ENCODE measurements around the gene TMEM116.
A peak's percentile ranks its signal among the peaks of the same experiment; 100 is the strongest.
"Not testable (repeated sequence)": the region's sequence is repeated elsewhere in the genome, so short reads cannot be mapped to it uniquely, and the experiment has no call there.

TMEM116 gene

DNA sequence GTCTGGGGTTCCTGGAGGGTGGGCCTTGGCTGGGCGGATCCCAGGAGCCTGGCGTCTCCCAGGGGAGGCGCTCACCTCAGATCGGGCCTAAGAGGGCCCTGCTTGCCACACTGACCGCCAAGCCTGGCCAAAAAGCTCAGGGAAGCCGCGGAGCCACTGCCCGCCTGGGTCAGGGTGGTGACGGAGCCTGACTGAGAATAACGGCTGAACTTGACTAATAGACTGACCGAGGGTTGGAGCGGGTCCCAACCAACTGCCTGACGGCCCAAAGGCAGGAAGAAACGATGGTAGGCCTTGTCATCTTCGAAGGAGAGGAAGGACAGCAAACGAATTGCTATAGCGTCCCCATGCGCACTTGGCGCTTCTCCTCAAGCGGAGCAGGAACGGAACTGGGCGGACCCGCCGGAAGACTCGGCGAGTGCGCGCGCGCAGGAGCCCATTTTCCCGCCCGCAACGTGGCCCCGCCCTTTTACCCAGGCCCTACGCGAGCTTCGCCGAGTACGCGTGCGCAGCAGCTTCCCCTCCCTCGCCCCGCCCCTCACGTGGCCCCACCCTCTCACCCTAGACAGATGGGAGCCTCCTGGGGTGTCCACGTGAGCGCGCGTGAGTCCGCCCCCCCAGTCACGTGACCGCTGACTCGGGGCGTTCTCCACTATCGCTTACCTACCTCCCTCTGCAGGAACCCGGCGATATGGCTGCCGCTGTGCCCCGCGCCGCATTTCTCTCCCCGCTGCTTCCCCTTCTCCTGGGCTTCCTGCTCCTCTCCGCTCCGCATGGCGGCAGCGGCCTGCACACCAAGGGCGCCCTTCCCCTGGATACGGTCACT is at the start of gene TMEM116, which contains the start of gene ERP29:
Gene TMEM116, minus strand, starts transcription at position 391 of the 826 bp plus-strand sequence. CDS start 7,895 bp downstream, outside the sequence.
Gene ERP29, plus strand, starts transcription at position 652 of the 826 bp plus-strand sequence. Its CDS starts 40 bp downstream, at position 692.
- peak; percentile 99 for DNase-seq (ENCODE audit: low spot score)

DNA sequence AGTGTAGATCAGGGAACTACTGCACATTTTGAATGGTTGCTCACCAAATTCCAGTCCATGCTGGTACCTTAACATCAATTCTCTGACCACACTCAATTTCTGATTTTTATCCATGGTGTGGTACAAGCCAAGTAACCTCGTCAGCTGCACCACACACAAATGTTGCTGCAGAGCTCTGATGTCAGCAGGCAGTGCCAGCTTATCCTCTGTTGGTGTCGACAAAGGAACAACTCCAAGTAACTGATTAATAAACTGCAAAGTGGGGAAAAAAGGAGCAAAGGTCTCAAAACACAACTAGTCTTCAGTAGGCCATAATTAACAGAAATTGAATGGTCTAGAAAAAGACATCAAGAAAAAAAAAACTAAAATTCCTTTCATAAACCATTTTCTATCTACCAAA is 48.2 kb upstream of the TMEM116 start:
- DNase-seq (ENCODE audit: low spot score) = no peak

DNA sequence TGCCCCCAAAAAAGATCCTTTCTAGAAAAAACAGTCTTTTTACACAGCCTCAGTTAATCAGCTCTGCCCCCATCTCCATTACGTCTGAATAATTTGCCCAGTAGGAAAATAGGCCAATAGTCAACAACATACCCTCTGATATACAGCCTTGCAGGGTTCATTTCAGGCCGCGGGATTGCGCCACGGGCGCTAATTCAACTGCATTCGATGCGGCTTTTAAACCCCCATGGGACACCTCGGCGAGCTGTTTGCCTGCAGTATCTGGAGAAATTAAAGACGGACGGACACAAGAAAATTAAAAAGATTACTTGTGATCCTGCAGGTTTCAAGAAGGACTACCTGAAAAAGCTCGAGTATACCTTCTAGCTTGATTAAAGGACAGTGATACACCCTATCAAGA is 36.4 kb upstream of the TMEM116 start:
- no peak for DNase-seq (ENCODE audit: low spot score)

DNA sequence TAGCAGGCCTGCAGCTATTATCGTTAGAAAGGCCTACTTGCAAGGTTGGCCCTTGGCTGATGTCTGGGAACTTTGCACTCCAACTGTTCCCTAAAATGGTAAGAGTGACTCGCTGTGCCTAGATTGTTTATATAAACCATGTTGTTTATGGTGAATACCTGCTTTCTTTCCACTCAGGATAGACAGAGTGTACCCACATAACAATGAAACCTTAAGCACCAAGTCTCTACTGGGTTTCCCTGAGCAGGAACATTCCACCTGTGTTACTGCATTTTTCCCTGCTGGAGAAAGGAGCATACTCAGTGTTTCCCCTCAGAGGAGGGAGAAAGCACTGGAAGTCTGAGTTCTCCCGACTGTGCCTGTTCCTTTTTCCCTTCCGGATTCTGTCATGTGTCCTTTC is 33.0 kb upstream of the TMEM116 start:
- no peak for DNase-seq (ENCODE audit: low spot score)

DNA sequence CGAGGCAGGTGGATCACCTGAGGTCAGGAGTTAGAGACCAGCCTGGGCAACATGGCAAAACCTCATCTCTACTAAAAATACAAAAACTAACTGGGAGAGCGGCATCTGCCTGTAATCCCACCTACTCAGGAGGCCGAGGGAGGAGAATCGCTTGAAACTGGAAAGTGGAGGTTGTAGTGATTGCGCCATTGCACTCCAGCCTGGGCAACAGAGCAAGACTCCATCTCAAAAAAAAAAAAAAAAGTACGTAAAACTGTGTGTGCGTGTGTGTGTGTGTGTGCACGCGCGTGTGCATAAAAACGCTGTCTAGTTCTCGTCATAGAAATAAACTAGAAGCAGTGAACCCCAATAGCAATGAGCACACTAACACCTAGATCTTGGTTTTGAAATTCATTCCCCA is 23.6 kb upstream of the TMEM116 start:
- not testable (repeated sequence) for DNase-seq (ENCODE audit: low spot score)

DNA sequence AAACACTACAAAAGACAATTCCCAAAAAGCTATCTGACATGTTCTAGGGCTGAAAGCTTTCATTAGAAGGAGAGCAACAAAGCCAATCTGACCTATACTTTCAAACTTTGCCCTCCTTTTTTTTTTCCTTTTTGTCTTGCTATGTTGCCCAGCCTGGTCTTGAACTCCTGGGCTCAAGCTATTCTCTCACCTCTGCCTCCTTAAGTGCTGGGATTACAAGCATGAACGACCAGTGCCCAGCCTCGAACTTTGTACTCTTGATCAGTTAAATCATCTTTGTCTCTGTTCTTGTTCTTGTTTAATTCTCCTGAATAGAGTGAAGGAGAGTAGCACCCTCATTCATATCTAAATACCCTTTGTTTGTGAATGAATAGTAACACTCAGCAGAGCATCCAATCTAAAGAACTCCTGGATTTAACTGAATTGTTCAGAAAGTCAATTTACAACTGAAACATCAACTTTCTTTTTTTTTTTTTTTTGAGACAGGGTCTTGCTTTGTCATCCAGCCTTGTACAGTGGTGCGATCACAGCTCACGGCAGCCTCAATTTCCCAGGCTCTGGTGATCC is 22.3 kb upstream of the TMEM116 start:
- DNase-seq (ENCODE audit: low spot score) = no peak

DNA sequence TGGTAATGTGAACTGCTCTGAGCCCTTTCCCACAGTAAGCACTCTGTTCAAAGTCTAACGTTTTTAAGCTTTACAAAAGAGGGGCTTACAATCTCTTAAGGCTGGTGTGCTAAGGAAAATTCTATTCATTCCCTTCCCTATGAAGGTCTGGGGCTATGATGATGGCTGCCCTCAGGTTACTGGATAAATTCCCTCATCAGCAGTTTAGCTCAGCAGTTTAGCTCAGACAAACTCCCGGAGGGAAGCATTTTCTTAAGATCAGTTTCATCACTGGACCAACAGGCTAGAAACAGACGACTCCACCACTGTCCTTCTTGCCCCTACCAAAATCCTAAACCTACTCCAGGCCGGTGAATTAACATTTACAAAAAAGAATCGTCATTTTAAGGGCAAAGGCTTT is 19.3 kb upstream of the TMEM116 start:
- DNase-seq (ENCODE audit: low spot score) = no peak

DNA sequence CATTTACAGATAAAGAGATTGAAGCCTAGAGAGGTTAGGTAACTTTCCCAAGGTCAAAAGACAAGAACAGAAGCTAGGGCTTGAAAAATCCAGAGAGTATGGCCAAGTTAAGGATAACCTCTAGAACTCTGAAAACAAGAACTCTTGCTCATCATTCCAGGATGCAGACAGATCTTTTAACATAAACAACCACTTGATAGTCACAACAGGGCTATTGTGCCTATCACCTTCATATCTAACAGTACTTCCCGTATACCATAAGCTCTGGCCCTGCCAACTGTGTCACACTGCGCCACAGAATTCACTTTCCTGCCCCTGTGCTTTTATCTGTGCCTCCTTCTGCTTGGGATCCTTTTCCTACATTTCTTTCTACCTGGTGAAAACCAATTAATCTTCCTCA is 18.5 kb upstream of the TMEM116 start:
- DNase-seq (ENCODE audit: low spot score) = no peak

DNA sequence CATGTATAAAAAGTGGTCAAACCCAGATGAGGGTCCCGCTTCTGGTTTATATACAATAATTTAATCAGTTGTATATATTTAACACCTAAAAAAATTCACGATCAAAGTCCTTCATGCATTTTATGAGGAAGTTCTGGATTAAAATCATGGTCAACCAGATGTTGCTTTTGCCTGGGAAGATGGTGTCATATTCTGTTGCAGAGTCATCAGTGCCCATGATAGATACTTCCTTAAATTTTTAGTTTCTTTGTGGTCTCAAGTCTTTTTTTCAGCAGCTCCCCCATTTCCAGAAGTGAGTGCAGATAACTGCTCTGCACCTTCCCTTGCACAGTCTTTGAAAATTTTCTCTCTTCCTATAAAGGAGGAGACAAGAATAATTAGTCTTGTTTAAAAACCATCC is 16.3 kb upstream of the TMEM116 start:
- DNase-seq (ENCODE audit: low spot score) = no peak

DNA sequence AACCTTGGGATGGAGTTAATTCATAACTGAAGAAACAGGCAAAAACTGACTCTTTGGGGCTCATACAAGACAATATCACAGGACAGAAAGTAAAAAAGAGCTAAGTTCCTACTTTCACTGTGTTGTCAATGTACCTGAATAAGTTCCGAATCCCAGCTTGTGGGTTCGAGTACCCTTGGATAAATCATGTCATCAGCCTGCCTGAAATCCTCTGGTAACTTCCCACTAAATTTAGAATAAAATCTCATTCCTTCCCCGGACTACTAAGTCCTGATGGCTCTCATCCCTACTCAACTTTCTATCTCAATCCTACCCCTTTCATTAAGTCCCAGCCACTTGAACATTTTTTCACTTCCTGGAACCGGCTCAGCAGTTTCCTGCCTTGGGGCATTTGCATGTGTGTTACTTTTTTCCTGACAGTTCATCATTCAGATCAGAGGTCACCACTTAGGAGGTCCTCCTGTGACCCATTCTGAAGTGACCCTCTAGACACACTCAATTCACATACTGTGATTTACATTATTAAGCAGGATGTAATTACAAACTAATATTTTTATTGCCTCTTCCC is 12.9 kb upstream of the TMEM116 start:
- DNase-seq (ENCODE audit: low spot score) = no peak

DNA sequence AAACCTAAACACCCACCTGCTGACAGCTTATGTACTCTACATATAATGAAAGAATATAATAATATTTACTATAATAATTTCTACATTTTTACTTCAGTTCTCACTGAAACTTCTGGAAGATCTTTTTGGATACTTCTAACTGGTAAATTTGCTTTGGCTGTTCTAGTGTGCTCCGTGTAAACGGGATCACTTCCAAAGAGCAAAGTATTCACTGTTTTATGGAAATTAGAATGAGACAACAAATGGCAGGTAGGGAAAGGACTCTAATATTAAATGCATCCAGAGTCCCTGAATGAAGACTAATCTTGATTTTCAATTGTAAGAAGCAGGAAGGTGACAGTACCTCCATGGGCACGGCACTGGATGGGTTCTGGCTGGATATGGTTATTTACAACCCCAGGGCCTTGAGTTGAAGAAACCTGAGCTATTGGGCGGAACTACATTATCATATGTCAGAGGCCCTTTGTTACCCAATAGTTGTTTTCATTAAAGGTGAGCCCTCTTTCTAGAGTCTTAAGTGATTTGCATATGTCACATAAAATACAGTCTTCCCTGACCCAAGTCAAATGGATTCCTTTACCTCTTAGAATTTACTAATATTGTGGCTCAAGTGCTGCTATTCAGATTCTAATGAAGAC is 10.9 kb upstream of the TMEM116 start:
- no peak for DNase-seq (ENCODE audit: low spot score)

DNA sequence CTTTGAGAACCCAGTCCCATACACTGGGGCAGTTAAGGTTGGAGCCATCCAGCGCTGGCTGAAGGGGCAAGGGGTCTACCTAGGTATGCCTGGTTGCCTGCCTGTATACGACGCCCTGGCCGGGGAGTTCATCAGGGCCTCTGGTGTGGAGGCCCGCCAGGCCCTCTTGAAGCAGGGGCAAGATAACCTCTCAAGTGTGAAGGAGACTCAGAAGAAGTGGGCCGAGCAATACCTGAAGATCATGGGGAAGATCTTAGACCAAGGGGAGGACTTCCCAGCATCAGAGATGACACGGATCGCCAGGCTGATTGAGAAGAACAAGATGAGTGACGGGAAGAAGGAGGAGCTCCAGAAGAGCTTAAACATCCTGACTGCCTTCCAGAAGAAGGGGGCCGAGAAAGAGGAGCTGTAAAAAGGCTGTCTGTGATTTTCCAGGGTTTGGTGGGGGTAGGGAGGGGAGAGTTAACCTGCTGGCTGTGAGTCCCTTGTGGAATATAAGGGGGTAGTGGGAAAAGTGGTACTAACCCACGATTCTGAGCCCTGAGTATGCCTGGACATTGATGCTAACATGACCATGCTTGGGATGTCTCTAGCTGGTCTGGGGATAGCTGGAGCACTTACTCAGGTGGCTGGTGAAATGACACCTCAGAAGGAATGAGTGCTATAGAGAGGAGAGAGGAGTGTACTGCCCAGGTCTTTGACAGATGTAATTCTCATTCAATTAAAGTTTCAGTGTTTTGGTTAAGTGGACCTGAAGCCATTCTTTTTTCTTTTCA is 9.5 kb upstream of the TMEM116 start:
- no peak for DNase-seq (ENCODE audit: low spot score)

DNA sequence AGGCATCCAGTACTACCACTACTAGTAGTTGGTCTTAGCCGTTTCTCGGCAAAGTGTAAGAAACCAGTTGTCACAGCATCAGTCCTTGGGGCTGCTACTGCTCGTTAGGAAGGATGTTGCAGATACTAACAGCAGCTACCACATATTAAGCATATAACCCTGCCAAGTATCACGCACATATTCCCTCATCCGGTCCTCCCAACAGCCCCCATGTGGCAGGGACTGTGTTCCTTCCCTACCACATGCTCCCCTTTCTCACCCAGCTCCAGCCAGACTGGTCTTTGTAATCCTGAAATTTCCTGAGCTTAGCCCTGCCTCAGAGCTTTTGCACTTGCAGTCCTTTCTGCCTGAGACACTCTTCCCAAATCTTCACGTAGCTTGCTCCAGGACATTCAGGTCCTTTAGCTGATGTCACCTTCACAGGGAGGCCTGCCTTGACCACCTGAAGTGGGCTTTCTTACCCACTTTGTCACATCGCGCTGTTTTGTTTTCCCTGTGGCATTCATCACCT is 8.0 kb upstream of the TMEM116 start:
- DNase-seq (ENCODE audit: low spot score) = no peak

DNA sequence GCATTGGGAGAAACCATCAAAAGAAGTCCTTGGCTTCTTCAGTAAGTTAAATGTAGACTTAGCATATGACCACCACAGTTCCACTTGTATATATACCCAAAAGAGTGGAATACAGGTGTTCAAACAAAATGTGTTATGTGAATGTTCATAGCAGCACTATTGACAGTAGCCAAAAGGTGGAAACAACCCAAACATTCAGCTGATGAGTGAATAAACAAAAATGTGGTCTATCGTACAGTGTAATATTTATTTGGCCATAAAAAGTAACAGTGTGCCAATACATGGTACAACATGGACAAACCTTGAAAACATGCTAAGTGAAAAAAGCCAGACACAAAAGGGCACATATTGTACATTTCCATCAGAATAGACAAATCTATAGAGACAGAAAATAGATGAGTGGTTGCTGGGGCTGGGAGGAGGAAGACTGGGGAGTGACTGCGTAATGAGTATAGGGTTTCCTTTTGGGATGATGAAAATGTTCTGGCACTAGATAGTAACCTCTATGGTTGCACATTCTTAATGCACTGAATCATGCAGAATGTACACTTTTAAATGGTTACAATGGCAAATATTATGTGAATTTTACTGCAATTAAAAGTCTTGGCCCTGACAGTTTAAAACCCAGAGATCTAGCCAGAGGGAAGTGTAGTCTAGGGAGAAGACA is 5.7 kb upstream of the TMEM116 start:
- no peak for DNase-seq (ENCODE audit: low spot score)

DNA sequence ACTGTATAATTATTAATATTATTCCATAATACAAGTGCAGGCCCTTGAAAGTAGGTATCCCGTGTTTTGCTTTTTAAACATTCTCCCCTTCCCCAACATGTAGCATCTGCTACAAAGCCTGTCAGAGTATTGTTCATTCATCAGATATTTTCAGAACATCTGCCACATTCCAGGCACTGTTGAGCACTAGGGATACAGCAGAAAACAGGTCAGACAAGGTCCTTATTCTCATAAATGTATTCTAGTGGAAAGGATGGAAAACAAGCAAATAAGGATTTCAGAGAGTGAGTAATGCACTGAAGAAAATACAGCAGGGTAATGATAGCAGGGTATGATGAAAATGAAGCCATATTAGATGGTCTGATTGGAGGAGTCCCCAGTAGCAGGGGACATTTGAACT is 4.1 kb upstream of the TMEM116 start:
- DNase-seq (ENCODE audit: low spot score) = no peak

DNA sequence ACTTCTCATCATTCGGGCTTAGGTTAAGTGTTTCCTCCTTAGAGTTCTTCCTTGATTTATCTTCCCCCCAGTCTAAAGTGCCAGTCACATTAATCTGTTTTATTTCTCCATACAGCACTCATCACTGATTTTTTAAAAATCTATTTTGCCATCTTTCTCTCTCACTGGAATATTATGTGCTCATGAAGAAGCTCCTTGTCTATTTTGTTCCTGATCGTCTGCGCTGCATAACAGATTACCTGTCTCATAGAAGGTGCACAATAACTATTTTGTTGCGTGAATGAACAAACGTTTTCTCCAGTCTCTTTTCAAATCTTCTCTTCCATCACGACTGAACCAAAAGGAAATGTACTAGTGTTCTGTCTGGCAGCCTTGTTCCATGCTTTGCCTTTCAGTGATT is 3.0 kb upstream of the TMEM116 start:
- no peak for DNase-seq (ENCODE audit: low spot score)

DNA sequence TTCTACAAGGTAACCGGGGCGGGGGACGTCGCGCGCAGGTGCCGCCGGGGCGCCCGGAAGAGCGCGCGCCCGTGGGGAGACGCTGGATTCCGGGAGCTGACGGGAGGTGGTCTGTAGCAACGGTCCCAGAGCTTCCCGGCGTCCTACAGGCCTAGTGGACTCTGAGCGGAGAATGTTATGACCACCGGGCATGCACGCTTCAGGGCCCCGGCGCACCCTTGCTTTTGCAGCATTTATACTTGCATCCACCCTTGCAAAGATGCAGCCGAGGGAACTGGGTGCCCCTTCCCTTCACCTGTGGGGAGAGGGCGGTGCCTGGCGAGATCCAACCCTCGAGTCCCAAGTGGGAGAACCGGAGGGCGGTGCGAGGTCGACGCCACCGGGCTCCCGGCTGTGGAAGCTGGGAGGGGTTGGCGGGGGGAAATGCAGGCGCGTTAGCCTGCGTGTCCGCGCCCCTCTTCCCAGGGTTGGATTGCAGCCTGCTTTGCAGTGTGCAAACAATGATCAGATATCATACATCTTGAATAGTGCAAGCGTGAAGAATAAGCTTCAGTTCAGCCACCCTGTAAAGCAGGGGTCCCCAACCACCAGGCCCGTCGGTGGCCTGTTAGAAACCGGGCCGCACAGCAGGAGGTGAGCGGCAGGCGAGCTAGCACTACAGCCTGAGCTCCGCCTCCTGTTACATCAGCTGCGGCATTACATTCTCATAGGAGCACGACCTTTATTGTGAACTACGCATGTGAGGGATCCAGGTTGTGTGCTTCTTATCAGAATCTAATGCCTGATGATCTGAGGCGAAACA is 837 bp upstream of the TMEM116 start:
- DNase-seq (ENCODE audit: low spot score) = peak; percentile 60

DNA sequence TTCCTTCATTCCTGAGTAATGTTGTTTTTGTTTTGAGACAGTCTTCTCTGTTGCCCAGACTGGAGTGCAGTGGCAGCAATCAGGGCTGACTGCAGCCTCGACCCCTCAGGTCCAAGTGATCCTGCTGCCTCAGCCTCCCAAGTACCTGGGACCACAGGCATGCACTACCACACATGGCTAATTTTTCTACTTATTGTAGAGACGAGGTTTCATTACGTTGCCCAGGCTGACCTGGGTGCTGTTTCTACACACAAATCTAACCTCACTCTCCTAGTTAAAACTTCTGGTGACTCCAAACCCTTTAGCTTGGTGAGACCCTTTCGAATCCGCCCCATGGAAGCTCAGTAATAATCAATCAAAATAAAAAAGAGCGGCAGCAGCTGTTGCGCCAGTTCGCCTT is 1.3 kb downstream of the TMEM116 start:
- no peak for DNase-seq (ENCODE audit: low spot score)

DNA sequence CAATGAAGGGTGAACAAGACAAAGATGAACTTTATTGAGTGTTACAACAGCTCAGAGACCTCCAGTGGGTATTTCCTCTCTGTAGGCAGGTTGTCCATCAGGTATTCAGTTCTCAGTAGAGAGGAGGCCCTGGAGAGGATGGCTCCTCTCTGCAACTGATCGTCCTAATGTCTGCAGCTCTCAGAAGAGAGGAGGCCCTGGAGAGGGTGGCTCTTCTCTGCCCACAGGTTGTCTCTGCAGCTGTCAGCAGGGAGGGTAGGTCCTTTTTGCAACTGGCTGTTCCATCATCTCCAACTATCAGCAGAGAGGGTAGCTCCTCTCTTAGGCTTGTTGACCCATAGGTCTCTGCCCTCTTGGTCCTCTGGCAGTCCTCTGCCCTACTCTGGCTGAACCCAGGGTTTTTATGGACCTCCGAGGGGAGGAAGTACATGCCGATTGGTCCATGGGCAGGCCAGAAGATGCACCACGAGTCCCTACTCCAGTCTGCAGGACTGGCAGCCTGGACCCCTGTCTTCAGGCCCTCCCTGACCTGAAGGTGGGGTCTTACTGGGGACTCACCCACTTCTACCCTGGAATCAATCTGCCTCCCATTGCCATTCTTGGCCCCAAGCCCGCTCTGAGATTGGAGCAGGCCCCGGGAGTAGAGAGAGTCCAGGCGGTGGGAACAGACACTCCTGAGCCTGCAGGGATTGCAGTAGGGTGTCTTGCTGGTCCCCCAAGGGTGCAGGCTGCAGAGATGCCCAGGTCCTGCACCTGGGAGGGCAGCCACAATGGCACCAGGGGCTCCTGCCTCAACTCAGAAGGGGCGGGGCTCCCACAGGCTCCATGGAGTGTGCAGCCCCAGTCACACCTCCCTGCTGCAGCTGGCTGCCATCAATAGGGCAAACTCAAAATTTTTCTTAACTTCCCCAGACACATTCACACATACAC is 2.3 kb downstream of the TMEM116 start:
- DNase-seq (ENCODE audit: low spot score) = no peak
